HepG2 (cell line): ENCODE results near the gene KRTAP5-1. TPM values are rescaled to one million over a fixed set of nuclear protein-coding genes. Genes with fewer than 3 reads are reported as not detected.

ENCODE experiments used
- ATF4 ChIP-seq, 2 experiments: fragments of 450-650 bp in 1 of 2; sonication (generic) in 1 of 2; formaldehyde crosslinking; IDR thresholded peaks; 2 replicates each; pipeline versions ENCODE4 v1.5.0 to v1.8.0; 2020 to 2022; ENCODE audit warnings: mild to moderate bottlenecking in 1 of 2, missing genetic modification reagents in 1 of 2
- CBX5 ChIP-seq: sonication (generic); formaldehyde crosslinking; IDR thresholded peaks from 2 replicates; pipeline ENCODE4 v1.4.0; 2020; ENCODE audit warnings: missing genetic modification reagents, borderline replicate concordance
- ZNF318 ChIP-seq: sonication (generic); formaldehyde crosslinking; IDR thresholded peaks from 2 replicates; pipeline ENCODE4 v1.4.0; 2020; ENCODE audit warnings: mild to moderate bottlenecking, missing genetic modification reagents
- polyA plus RNA-seq, 8 experiments: library from polyadenylated mRNA; depleted of rRNA in 3 of 8; stranded (reverse) in 7 of 8; unstranded in 1 of 8; fragments of >200 nt; fragmentation: Illumina TruSeq in 4 of 8; extraction: Trizol in 4 of 8; gene quantifications; 2 replicates each; pipeline versions ENCODE4 v1.2.1 to v1.2.3, GENCODE V29; 2011 to 2016; ENCODE audit warnings: low read depth in 4 of 8, missing spikeins in 1 of 8, mixed read lengths in 1 of 8; ENCODE audit not compliant: insufficient read depth in 1 of 8
- total RNA-seq, 5 experiments: library from RNA; depleted of rRNA; stranded (reverse); fragments of >200 nt; fragmentation: Illumina TruSeq; extraction: Trizol; gene quantifications; 2 replicates each; pipeline ENCODE4 v1.2.3, GENCODE V29; 2016; ENCODE audit warnings: low read depth in 1 of 5

The KRTAP5-1 gene
- total and polyA plus RNA-seq, 2 of the 13 experiments (the other 11 are each of a cell fraction or from before 2014, with no cell fraction given), result not detected

GRCh38 chr11:1536065-1536843 is 48.8 kb downstream of the KRTAP5-1 start (continued):
- TF ChIP-seq ZNF318 (CRISPR knock-in tag) (no peak), ATF4 (CRISPR knock-in tag; IDR thresholded peaks at IDR 0.05) (no peak), CBX5 (no peak)
